ENCODE results near the gene APCDD1L.
"Not testable (repeated sequence)": the region's sequence is repeated elsewhere in the genome, so short reads cannot be mapped to it uniquely, and the experiment has no call there.

APCDD1L gene

DNA sequence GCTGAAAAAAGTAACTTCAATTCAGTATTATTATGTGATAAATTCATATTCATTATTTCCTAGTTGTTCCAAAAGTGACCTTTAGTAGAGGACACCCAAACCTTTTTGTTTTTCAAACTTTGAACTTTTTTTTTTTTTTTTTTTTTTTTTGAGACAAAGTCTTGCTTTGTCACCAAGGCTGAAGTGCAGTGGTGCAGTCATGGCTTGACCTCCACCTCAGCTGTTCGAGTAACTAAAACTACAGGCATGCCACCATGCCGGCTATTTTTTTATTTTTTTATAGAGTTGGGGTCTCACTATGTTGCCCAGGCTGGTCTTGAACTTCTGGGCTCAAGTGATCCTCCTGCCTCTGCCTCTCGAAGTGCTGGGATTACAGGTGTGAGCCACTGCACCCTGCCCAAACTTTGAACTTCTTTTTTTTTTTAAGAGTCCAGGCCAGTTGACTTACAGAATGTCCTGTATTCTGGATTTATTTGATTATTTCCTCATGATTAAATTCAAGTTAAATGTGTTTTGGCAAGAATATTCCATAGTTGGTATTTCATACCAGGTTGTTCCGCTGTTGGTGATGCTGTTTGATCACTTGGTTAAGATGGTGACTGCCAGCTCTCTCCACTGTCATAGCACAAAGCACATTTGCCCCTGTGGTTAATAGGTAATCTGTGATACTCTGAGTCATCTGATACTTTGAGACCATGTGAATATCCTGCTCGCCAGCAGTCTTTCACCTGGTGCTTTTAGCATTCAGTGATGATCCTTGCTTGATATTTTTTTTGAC, 78.1 kb downstream of the APCDD1L start:
- DNase-seq, result no peak

DNA sequence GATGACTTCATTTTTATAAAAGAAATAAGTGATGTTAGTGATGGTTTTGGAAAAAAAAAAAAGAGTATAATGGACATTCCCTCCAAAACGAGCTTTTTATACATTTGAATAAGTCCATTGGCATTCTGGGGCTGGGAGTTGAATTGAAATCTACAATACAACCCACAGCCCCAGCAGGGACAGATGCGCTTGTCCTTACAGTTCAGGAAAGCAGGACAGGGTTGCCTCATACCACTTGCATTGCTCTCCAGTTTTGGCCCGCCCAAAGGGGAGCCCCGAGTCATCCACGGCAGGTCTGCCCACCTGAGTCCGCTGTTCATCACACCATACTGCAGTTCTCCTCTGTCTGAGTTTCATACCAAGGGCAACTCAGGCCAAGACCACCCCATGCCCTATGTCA, 80.0 kb downstream of the APCDD1L start:
- no peak for DNase-seq

DNA sequence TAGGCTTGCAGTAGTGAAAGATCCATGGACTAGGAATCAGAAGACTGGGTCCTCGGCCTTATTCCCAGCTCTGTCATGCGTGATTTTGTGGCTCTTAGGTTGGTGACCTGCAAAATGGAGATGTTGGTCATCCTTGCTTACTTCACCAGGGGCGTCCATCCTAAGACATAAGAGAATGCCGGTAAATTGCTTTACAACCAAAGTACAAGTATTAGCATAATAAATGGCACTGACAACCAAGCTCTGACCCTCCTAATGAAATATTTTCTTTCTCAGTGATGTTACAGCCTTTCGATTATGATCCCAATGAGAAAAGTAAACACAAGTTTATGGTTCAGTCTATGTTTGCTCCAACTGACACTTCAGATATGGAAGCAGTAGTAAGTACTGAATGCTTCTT, 80.9 kb downstream of the APCDD1L start:
- DNase-seq, result no peak

DNA sequence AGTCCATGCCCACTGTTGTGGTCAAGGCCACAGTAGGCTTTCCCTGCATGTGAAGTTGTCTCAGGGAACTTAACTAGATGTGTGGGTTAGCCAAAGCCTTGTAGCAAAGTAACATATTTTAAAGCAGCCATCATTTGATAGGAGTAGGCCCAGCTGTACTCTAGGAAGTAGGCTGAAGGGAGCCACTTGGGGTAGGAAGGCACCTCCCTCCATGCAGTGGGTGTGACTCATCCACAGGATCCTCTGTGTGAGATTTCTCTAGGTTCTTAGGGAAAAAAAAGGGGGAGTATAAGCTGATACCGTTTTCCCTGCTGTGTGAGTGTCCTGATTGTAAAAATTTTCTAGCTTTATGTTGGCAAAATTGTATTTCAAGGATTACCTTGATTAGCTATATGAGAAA, 81.4 kb downstream of the APCDD1L start:
- DNase-seq, result no peak

DNA sequence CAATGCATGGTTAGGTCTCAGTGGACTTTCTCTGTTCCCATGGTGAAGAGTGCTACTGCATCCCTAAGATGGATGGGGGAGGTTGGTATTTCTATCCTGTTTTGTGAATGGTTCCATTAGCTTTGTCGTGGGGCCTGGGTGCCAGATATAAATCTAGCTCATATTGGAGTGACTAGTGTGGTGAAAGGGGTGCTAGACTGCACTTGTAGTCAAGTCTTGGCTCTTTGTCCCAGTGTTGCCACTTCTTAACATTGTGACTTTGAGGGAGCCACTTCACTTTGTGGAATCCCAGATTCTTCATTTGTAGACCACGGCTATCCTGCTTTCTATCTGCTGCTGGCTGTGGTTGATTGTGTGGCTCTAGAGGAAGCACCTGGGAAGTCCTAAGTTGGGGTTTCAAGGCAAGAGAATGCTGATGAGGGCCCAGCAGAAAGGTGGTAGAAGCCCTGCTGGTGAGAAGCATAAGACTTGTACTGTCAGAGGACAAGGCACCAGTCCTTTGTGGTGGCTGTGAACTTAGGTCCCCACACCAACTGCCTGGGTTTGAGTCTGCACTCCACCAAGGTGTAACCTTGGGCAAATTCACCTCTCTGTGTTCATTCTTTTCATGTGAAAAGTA, 82.1 kb downstream of the APCDD1L start:
- no peak for DNase-seq

DNA sequence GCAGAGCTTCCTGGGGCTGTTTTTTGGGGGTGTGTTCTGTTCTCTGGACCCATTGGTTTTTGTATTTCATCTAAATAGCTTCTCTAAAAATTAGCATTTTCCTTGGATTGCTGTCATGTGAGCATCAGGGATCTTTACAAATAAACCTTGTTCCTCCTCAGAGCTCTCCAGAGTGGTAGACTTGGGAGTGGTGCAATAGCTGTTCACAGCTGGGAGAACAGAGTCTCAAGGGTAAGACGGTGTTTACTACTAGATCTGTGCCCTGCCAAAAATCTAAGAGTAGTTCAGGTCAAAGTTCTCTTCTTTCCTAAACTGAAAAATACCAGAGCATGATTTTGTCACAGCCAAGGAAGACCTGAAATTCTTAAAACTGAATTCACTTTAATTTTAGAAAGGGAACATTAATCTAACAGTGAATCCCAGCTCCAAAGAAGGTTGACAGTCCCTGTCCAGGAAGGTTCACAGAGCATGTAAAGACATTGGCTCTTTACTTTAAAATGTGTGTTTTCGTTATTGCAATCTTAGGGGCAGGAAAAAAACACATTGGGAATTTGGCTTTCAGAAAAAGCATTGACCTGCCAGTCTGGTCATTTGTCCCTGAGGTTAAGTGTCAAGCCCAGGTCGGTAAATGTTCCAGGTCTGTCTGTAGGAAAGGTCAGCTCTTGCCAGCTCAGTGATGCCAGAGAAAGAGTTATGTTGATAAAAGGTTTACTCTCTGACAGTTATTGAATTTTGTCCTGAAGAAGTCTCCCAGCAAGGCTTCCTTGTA, 82.8 kb downstream of the APCDD1L start:
- DNase-seq, result no peak

- no peak for DNase-seq
These were observed 84.1 kb downstream of the APCDD1L start for GRCh38 chr20:58431134-58431533.

DNA sequence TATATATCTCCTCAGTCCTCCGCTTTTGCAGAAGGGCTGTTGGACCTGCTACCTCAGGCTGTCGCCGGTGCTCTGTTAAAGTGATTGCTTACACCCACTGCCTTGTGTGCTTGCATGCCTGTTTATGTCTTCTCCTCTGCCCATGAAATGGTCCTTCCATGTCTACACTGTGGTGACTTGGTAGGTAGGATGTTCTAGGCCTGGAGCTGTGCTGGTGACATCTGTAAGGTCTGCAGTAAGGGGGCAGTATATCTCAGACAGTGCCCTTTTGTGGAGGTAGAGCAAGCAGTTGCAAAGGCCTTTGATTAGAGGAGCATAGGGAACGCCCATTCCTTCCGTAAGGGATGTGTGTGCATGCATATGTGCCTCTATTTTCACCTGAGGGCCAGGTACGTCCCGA, 85.9 kb downstream of the APCDD1L start:
- no peak for DNase-seq

- no peak for DNase-seq
These were observed 86.8 kb downstream of the APCDD1L start for GRCh38 chr20:58428364-58428763.

DNA sequence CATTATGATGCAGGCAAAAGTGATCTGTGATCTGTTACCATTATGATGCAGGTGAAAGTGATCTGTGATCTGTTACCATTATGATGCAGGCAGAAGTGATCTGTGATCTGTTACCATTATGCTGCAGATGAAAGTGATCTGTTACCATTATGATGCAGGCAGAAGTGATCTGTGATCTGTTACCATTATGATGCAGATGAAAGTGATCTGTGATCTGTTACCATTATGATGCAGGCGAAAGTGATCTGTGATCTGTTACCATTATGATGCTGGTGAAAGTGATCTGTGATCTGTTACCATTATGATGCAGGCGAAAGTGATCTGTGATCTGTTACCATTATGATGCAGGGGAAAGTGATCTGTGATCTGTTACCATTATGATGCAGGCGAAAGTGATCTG, 87.6 kb downstream of the APCDD1L start:
- DNase-seq, result not testable (repeated sequence)

DNA sequence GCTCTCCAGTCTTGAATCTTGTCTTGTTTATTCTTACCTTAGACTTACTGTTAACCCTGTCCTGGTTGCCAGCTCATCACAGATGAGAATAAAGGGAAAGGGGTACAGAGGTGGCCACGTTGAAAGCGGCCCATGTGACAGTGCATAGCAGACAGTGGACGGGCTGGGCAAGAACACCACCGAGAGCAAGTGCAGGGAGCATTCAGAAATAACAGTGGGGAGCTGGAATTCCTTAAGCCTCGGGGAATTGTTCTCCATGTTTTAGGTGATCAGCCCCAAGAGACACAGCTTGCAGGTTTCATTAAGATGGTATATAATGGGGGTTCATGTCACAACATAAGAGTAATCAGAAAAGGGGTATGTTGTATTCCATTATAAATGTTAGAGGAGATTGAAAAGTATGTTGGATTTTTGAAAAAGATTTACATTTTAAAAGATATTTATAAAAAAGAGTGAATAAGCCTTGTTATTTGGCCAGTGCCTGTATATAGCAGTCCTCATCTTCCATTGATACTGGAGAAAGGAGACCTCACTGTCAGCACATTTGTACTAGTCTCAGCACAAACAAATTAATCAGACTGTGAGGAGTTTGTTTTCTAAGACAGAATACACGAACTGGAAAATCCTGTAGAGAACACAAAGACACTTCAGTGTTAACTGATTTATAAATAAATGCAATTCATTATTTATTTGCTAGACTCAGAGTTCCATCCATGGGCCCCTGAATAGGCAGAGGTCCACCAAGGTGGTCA, 90.8 kb downstream of the APCDD1L start:
- DNase-seq, result no peak

- DNase-seq, result no peak
These were observed 93.7 kb downstream of the APCDD1L start for GRCh38 chr20:58421497-58421850.

- DNase-seq, result no peak
These were observed 94.3 kb downstream of the APCDD1L start for GRCh38 chr20:58420798-58421496.

GRCh38 chr20:58418949-58419748, 96.0 kb downstream of the APCDD1L start:
- no peak for DNase-seq

- DNase-seq, result no peak
These were observed 97.8 kb downstream of the APCDD1L start for GRCh38 chr20:58417438-58417837.

- DNase-seq, result no peak
These were observed 98.4 kb downstream of the APCDD1L start for GRCh38 chr20:58416835-58417234.

- DNase-seq, result no peak
These were observed 99.1 kb downstream of the APCDD1L start for GRCh38 chr20:58416057-58416456.

GRCh38 chr20:58414786-58415185, 100.4 kb downstream of the APCDD1L start:
- not testable (repeated sequence) for DNase-seq

GRCh38 chr20:58414216-58414615, 101.0 kb downstream of the APCDD1L start:
- not testable (repeated sequence) for DNase-seq
